Astrocyte (in vitro differentiated cells and primary cell): ENCODE data around the gene ONECUT2.

Source experiments
- CTCF ChIP-seq: IDR thresholded peaks from 2 replicates; pipeline ENCODE4 v1.5.1; 2011; ENCODE audit warnings: low read depth, mild to moderate bottlenecking, inconsistent platforms, low read length, moderate library complexity; ENCODE audit not compliant: insufficient read depth
- EZH2 ChIP-seq: IDR thresholded peaks from 2 replicates; pipeline ENCODE4 v1.6.1; 2012; ENCODE audit warnings: mild to moderate bottlenecking, low read length, inconsistent platforms; ENCODE audit not compliant: insufficient read depth

- TF ChIP-seq EZH2 = no peak
- no peak for TF ChIP-seq CTCF
Observed at GRCh38 chr18:57519668-57520424, 84.7 kb downstream of the ONECUT2 start.
